ENCODE measurements around the gene UQCR11. TPM values are rescaled to one million over a fixed set of nuclear protein-coding genes. Genes with fewer than 3 reads are reported as not detected.

Gene UQCR11
- total and polyA plus RNA-seq, 4 donors, result 127 to 251 (median 154) TPM

- H3K27me3 ChIP-seq (ENCODE audit: control insufficient read depth in 1 of 2, insufficient read depth in 2 of 2, low read length in 1 of 2), result no peaks in the 10 kb centered on the region
- no peak overlapping the region for H3K4me3 ChIP-seq (ENCODE audit: low read length in 2 of 2)
- H3K4me1 ChIP-seq (ENCODE audit: control insufficient read depth in 1 of 2, insufficient read depth in 2 of 2, low read length in 2 of 2), result no peaks in the 10 kb centered on the region
- intact Hi-C loops (cut with DNase I), result loop anchor here in 1 of 2 donors (5.0 kb wide), 1 partner anchor 43 kb away; the partner anchor contains the start of gene UQCR11
- whole genome bisulfite sequencing, 2 donors, result 68 to 72% methylated on average over 20 of the region's 20 CpGs
- no peaks in the 10 kb centered on the region for H3K9me3 ChIP-seq (ENCODE audit: control insufficient read depth, low read length)
- no peak for DNase-seq
- no peaks in the 10 kb centered on the region for H3K36me3 ChIP-seq (ENCODE audit: control insufficient read depth in 1 of 2, insufficient read depth in 2 of 2, low read length in 1 of 2)
- no peak overlapping the region for H3K27ac ChIP-seq (ENCODE audit: low read depth in 1 of 2, low read length in 2 of 2)
- ATAC-seq (ENCODE audit: low FRiP score), result no peak
Observed at GRCh38 chr19:1649706-1650649, 44.7 kb upstream of the UQCR11 start.

- H3K9me3 ChIP-seq (ENCODE audit: control insufficient read depth, low read length), result no peaks in the 10 kb centered on the region
- 89 to 90% methylated on average over 21 to 23 of the region's 23 CpGs for WGBS, 2 donors
- intact Hi-C loops (cut with DNase I), result no loop called here
- H3K4me1 ChIP-seq (ENCODE audit: control insufficient read depth in 1 of 2, insufficient read depth in 2 of 2, low read length in 2 of 2), result no peaks in the 10 kb centered on the region
- H3K27ac ChIP-seq (ENCODE audit: low read depth in 1 of 2, low read length in 2 of 2), result no peak overlapping the region
- DNase-seq, result no peak
- no peaks in the 10 kb centered on the region for H3K27me3 ChIP-seq (ENCODE audit: control insufficient read depth in 1 of 2, insufficient read depth in 2 of 2, low read length in 1 of 2)
- no peaks in the 10 kb centered on the region for H3K36me3 ChIP-seq (ENCODE audit: control insufficient read depth in 1 of 2, insufficient read depth in 2 of 2, low read length in 1 of 2)
- H3K4me3 ChIP-seq (ENCODE audit: low read length in 2 of 2), result no peak overlapping the region
- no peak for ATAC-seq (ENCODE audit: low FRiP score)
Observed at GRCh38 chr19:1648920-1649541, 43.8 kb upstream of the UQCR11 start.

- intact Hi-C loops (cut with DNase I), result no loop called here
- no peaks in the 10 kb centered on the region for H3K36me3 ChIP-seq (ENCODE audit: control insufficient read depth in 1 of 2, insufficient read depth in 2 of 2, low read length in 1 of 2)
- 76 to 83% methylated on average over 9 to 10 of the region's 10 CpGs for WGBS, 2 donors
- DNase-seq (no peak), ATAC-seq (ENCODE audit: low FRiP score) (no peak)
- no peaks in the 10 kb centered on the region for H3K27me3 ChIP-seq (ENCODE audit: control insufficient read depth in 1 of 2, insufficient read depth in 2 of 2, low read length in 1 of 2)
- no peak overlapping the region for H3K27ac ChIP-seq (ENCODE audit: low read depth in 1 of 2, low read length in 2 of 2)
- H3K9me3 ChIP-seq (ENCODE audit: control insufficient read depth, low read length), result no peaks in the 10 kb centered on the region
- no peaks in the 10 kb centered on the region for H3K4me1 ChIP-seq (ENCODE audit: control insufficient read depth in 1 of 2, insufficient read depth in 2 of 2, low read length in 2 of 2)
- no peak overlapping the region for H3K4me3 ChIP-seq (ENCODE audit: low read length in 2 of 2)
Observed at GRCh38 chr19:1648459-1648849, 43.2 kb upstream of the UQCR11 start.

- no peaks in the 10 kb centered on the region for H3K36me3 ChIP-seq (ENCODE audit: control insufficient read depth in 1 of 2, insufficient read depth in 2 of 2, low read length in 1 of 2)
- H3K4me3 ChIP-seq (ENCODE audit: low read length in 2 of 2), result no peak overlapping the region
- no peak for DNase-seq
- H3K27ac ChIP-seq (ENCODE audit: low read depth in 1 of 2, low read length in 2 of 2), result no peak overlapping the region
- H3K9me3 ChIP-seq (ENCODE audit: control insufficient read depth, low read length), result no peaks in the 10 kb centered on the region
- H3K27me3 ChIP-seq (ENCODE audit: control insufficient read depth in 1 of 2, insufficient read depth in 2 of 2, low read length in 1 of 2), result no peaks in the 10 kb centered on the region
- no peaks in the 10 kb centered on the region for H3K4me1 ChIP-seq (ENCODE audit: control insufficient read depth in 1 of 2, insufficient read depth in 2 of 2, low read length in 2 of 2)
- intact Hi-C loops (cut with DNase I), result no loop called here
- ATAC-seq (ENCODE audit: low FRiP score), result no peak
- WGBS, 2 donors, result 93 to 94% methylated on average over 41 of the region's 41 CpGs
Observed at GRCh38 chr19:1647501-1648458, 42.5 kb upstream of the UQCR11 start.

- Histone ChIP-seq H3K9me3 (ENCODE audit: control insufficient read depth, low read length) (no peaks in the 10 kb centered on the region), H3K4me3 (ENCODE audit: low read length in 2 of 2) (no peak overlapping the region), H3K27me3 (ENCODE audit: control insufficient read depth in 1 of 2, insufficient read depth in 2 of 2, low read length in 1 of 2) (no peaks in the 10 kb centered on the region), H3K36me3 (ENCODE audit: control insufficient read depth in 1 of 2, insufficient read depth in 2 of 2, low read length in 1 of 2) (no peaks in the 10 kb centered on the region), H3K27ac (ENCODE audit: low read depth in 1 of 2, low read length in 2 of 2) (no peak overlapping the region), H3K4me1 (ENCODE audit: control insufficient read depth in 1 of 2, insufficient read depth in 2 of 2, low read length in 2 of 2) (no peaks in the 10 kb centered on the region)
- ATAC-seq (ENCODE audit: low FRiP score), result no peak
- no peak for DNase-seq
- 84 to 86% methylated on average over 29 of the region's 29 CpGs for WGBS, 2 donors
- intact Hi-C loops (cut with DNase I), result no loop called here
Observed at GRCh38 chr19:1646659-1647453, 41.6 kb upstream of the UQCR11 start.

- H3K4me1 ChIP-seq (ENCODE audit: control insufficient read depth in 1 of 2, insufficient read depth in 2 of 2, low read length in 2 of 2), result no peaks in the 10 kb centered on the region
- no peak for DNase-seq
Observed at GRCh38 chr19:1646149-1646548, 40.9 kb upstream of the UQCR11 start.

GRCh38 chr19:1645299-1645698 is 40.0 kb upstream of the UQCR11 start:
- H3K9me3 ChIP-seq (ENCODE audit: control insufficient read depth, low read length), result no peaks in the 10 kb centered on the region
- H3K27me3 ChIP-seq (ENCODE audit: control insufficient read depth in 1 of 2, insufficient read depth in 2 of 2, low read length in 1 of 2), result no peaks in the 10 kb centered on the region
- no peak overlapping the region for H3K27ac ChIP-seq (ENCODE audit: low read depth in 1 of 2, low read length in 2 of 2)
- H3K36me3 ChIP-seq (ENCODE audit: control insufficient read depth in 1 of 2, insufficient read depth in 2 of 2, low read length in 1 of 2), result no peaks in the 10 kb centered on the region
- H3K4me3 ChIP-seq (ENCODE audit: low read length in 2 of 2), result no peak overlapping the region
- intact Hi-C loops (cut with DNase I), result no loop called here
- ATAC-seq (ENCODE audit: low FRiP score), result no peak
- no peak for DNase-seq
- 90 to 92% methylated on average over 22 to 23 of the region's 23 CpGs for WGBS, 2 donors
- H3K4me1 ChIP-seq (ENCODE audit: control insufficient read depth in 1 of 2, insufficient read depth in 2 of 2, low read length in 2 of 2), result no peaks in the 10 kb centered on the region

More at GRCh38 chr19:1646149-1646548, 40.9 kb upstream of the UQCR11 start:
- no peak for ATAC-seq (ENCODE audit: low FRiP score)
- WGBS, 2 donors, result 90 to 95% methylated on average over 21 to 24 of the region's 24 CpGs
- no peak overlapping the region for H3K4me3 ChIP-seq (ENCODE audit: low read length in 2 of 2)
- H3K27me3 ChIP-seq (ENCODE audit: control insufficient read depth in 1 of 2, insufficient read depth in 2 of 2, low read length in 1 of 2), result no peaks in the 10 kb centered on the region
- no peak overlapping the region for H3K27ac ChIP-seq (ENCODE audit: low read depth in 1 of 2, low read length in 2 of 2)
- no peaks in the 10 kb centered on the region for H3K9me3 ChIP-seq (ENCODE audit: control insufficient read depth, low read length)
- intact Hi-C loops (cut with DNase I), result no loop called here
- H3K36me3 ChIP-seq (ENCODE audit: control insufficient read depth in 1 of 2, insufficient read depth in 2 of 2, low read length in 1 of 2), result no peaks in the 10 kb centered on the region

- intact Hi-C loops (cut with DNase I), result no loop called here
- no peaks in the 10 kb centered on the region for H3K27me3 ChIP-seq (ENCODE audit: control insufficient read depth in 1 of 2, insufficient read depth in 2 of 2, low read length in 1 of 2)
- H3K9me3 ChIP-seq (ENCODE audit: control insufficient read depth, low read length), result no peaks in the 10 kb centered on the region
- no peaks in the 10 kb centered on the region for H3K4me1 ChIP-seq (ENCODE audit: control insufficient read depth in 1 of 2, insufficient read depth in 2 of 2, low read length in 2 of 2)
- ATAC-seq (ENCODE audit: low FRiP score) (no peak), DNase-seq (no peak)
- WGBS, 2 donors, result 93 to 95% methylated on average over 16 of the region's 16 CpGs
- no peak overlapping the region for H3K27ac ChIP-seq (ENCODE audit: low read depth in 1 of 2, low read length in 2 of 2)
- H3K4me3 ChIP-seq (ENCODE audit: low read length in 2 of 2), result no peak overlapping the region
- H3K36me3 ChIP-seq (ENCODE audit: control insufficient read depth in 1 of 2, insufficient read depth in 2 of 2, low read length in 1 of 2), result no peaks in the 10 kb centered on the region
Observed at GRCh38 chr19:1644070-1644469, 38.8 kb upstream of the UQCR11 start.

All from aorta (tissue), 5 donors.